GM12873 (cell line): ENCODE data around the gene CFAP57.

Source experiments
- CTCF ChIP-seq: IDR thresholded peaks from 2 replicates; pipeline ENCODE4 v1.5.1; 2012; ENCODE audit warnings: low read depth, mild to moderate bottlenecking, moderate library complexity, low read length, control low read depth; ENCODE audit not compliant: insufficient read depth; ENCODE audit errors: missing control alignments

CFAP57 gene

DNA sequence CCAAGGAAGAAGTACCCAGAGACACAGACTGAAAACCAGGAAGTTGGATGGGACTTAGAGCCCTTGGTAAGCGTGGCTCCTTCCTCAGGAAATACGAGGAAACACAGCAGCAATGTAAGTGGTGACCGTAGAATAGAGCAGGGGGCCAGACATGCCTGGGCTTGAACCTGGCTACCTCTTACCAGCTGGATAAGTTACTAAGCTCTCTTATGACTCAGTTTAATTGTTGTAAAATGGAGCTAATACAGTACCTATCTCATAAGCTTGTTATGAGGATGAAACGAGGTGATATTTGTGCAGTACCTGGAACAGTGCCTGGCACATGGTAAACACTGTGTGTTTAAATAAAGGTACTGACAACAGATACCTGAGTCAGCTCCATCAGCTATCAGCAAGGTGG is 19.3 kb upstream of the CFAP57 start:
- no peak for TF ChIP-seq CTCF

GRCh38 chr1:43153443-43153842 is 18.7 kb upstream of the CFAP57 start:
- TF ChIP-seq CTCF = no peak

- TF ChIP-seq CTCF = no peak
Observed at GRCh38 chr1:43156026-43156425, 16.1 kb upstream of the CFAP57 start.

DNA sequence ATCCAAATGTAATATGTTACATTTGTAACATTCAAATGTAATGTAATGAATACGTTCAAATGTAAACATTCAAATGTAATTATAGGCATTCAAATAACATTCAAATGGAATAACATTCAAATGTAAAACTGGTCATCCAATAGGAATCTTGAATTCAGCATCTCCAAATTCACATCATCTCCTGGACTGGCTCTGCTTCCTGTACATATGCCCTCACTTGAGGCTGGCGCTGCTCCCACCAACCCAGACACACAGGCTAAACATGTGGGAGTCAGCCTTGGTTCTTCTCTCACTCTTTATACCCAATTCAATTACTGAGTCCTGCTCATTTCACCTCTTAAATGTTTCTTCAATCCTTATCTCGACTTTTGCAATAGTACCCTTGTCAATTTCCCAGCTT is 7.0 kb upstream of the CFAP57 start:
- no peak for TF ChIP-seq CTCF

GRCh38 chr1:43165765-43166164 is 6.4 kb upstream of the CFAP57 start:
- no peak for TF ChIP-seq CTCF

GRCh38 chr1:43171312-43171875 is 736 bp upstream of the CFAP57 start:
- no peak for TF ChIP-seq CTCF

DNA sequence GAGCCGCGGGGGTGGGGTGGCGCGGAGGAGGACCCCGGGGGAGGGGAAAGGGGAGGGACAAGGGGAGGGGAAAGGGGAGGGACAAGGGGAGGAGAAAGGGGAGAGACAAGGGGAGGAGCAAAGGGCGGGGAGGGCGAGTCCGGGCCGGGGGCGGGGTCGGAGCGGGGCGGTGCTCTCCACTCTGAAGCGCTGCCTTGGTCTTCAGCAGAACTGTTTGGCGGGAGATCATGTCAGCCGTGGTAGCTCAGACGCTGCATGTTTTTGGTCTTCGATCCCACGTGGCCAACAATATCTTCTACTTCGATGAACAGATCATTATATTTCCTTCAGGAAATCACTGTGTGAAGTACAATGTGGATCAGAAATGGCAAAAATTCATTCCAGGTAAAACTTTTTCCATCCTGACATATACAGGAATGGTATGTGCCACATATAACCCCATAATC is 420 bp downstream of the CFAP57 start:
- no peak for TF ChIP-seq CTCF
